ENCODE data around the gene AQP5.

The AQP5 gene

DNA sequence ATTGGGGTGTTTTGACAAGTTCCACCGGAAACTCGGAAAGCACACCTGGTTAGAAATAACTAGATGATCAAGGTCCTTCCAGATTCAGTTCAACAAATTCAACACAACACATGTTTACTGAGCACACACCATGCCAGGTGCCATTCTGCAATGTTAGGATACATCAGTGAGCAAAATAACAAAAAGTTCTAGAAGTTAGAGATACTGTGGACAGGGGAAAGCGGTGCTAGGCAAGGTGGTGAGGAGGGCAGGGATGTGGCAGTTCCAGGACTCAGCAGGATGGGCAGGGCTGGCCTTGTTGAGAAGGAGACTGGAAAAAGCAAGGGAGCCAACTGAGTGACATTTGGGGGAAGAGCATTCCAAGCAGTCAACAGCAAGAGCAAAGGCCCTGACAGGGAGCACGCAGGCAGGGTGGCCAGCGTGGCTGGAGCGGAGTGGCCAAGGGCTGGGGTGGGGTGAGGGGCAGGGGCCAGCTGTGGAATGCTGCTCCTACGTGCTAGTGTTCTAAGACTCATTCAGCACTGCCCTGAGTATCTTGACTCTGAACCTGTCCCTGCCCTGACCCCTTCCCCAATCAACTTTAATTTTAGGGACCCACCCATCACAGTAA lies 38.5 kb upstream of the AQP5 start:
- no peaks in the 10 kb centered on the region for H3K9me3 ChIP-seq (ENCODE audit: control insufficient read depth, low read depth, low read length)
- no peaks in the 10 kb centered on the region for H3K36me3 ChIP-seq (ENCODE audit: control insufficient read depth, low read depth, low read length)
- no peak overlapping the region for H3K27ac ChIP-seq (ENCODE audit: low read length)
- H3K4me1 ChIP-seq (ENCODE audit: control insufficient read depth, low read depth, low read length), result no peaks in the 10 kb centered on the region
- H3K9ac ChIP-seq (ENCODE audit: low read length), result no peak overlapping the region
- no peaks in the 10 kb centered on the region for H3K27me3 ChIP-seq (ENCODE audit: control insufficient read depth, insufficient read depth, low read length)
- H3K4me3 ChIP-seq (ENCODE audit: low read length), result no peak overlapping the region

DNA sequence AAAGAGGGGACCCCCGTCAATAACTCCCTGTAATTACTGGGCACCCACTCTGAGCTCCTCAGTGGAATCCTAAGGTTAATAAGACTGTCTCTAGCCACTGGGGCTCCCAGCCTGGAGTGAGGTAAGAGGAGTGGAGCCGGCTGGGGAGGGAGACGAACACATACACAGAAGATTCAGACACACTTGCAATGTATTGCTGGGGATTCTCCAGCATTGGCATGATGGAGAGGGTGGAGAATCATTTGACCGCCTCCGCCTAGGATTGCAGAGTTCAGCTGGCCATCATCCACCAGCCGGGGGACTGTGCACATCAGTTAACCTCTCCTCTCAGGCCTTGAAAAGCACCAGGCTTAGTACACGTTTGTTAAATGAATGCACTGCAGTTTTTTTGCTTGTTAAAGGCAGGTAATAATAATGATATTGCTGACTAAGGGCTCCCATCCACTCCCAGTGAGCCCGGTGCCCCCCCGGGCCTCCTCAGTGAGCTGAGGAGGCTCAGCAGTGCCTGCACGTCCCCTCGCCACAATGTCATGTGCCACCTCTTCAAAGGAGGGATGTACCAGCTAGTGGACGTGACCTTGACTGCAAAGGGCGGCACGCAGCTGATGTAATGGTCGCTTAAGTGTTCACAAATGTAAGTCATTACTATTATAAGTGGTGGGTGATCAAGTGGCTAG lies 37.7 kb upstream of the AQP5 start:
- H3K9me3 ChIP-seq (ENCODE audit: control insufficient read depth, low read depth, low read length), result no peaks in the 10 kb centered on the region
- no peak overlapping the region for H3K27ac ChIP-seq (ENCODE audit: low read length)
- no peaks in the 10 kb centered on the region for H3K27me3 ChIP-seq (ENCODE audit: control insufficient read depth, insufficient read depth, low read length)
- H3K9ac ChIP-seq (ENCODE audit: low read length), result no peak overlapping the region
- no peak overlapping the region for H3K4me3 ChIP-seq (ENCODE audit: low read length)
- no peaks in the 10 kb centered on the region for H3K4me1 ChIP-seq (ENCODE audit: control insufficient read depth, low read depth, low read length)
- H3K36me3 ChIP-seq (ENCODE audit: control insufficient read depth, low read depth, low read length), result no peaks in the 10 kb centered on the region

DNA sequence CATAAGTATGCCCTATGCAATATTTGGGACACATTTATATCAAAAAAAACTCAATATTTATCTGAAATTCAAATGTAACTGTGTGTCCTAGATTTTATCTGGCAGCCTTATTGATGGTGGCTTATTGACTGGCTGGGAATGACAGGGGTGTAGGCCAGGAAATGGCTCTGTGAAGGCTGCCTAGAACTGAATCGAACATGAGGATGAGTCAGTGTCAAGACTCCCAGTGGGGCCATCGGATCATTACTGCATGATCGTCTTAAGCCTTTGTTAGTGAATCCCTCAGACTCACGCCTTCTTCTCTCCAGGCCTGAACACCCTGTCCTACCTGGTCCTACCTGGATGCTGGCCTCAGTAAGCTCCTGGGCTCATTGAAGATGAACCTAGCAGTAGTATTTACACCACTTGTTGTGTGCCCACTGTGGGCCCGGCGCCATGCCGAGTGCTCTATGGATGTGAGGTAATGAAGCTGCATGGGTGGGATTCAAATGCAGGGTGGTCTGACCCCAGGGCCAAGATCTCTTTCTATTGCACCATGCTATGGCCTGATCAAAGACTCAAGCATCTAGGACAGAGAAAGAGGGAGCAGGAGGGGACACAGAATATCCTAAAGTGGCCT lies 36.9 kb upstream of the AQP5 start:
- no peaks in the 10 kb centered on the region for H3K36me3 ChIP-seq (ENCODE audit: control insufficient read depth, low read depth, low read length)
- H3K27me3 ChIP-seq (ENCODE audit: control insufficient read depth, insufficient read depth, low read length), result no peaks in the 10 kb centered on the region
- no peak overlapping the region for H3K9ac ChIP-seq (ENCODE audit: low read length)
- H3K27ac ChIP-seq (ENCODE audit: low read length), result no peak overlapping the region
- no peaks in the 10 kb centered on the region for H3K4me1 ChIP-seq (ENCODE audit: control insufficient read depth, low read depth, low read length)
- no peaks in the 10 kb centered on the region for H3K9me3 ChIP-seq (ENCODE audit: control insufficient read depth, low read depth, low read length)
- H3K4me3 ChIP-seq (ENCODE audit: low read length), result no peak overlapping the region

DNA sequence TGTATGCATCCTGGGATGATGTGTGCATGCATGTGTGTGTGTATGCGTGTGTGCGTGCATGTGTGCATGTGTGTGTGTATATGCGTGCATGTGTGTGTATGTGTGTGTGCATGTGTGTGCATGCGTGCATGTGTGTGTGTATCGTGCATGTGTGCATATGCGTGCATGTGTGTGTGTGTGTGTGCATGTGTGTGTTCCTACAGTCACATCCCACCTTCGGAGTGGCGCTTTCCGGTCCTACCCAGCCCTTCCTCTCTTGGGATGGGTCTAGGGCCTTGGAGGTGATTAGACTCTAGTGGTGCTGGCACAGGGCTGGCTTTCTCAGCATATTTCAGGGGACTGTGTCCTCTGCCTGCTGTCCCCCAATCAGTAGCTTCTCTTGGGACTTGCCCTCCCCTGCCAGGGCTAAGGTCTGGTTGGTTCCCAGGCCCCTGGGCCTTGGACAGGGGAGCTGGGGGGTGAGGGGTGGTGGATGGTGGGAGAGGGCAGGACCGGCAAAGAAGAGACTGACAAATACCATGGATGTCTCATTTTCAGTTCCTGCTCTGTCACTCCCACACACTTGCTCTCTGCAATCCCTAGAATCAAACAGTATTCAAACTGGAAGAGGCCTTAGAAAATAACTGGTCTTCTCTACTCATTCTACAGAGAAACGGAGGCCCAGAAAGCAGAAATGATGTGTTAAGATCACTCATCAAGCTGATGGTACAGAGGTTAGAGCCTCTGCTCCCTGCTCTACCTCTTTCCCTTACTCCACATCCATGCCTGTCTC lies 36.1 kb upstream of the AQP5 start:
- H3K27me3 ChIP-seq (ENCODE audit: control insufficient read depth, insufficient read depth, low read length), result no peaks in the 10 kb centered on the region
- no peaks in the 10 kb centered on the region for H3K36me3 ChIP-seq (ENCODE audit: control insufficient read depth, low read depth, low read length)
- H3K27ac ChIP-seq (ENCODE audit: low read length), result no peak overlapping the region
- H3K9ac ChIP-seq (ENCODE audit: low read length), result no peak overlapping the region
- no peak overlapping the region for H3K4me3 ChIP-seq (ENCODE audit: low read length)
- H3K4me1 ChIP-seq (ENCODE audit: control insufficient read depth, low read depth, low read length), result no peaks in the 10 kb centered on the region
- H3K9me3 ChIP-seq (ENCODE audit: control insufficient read depth, low read depth, low read length), result no peaks in the 10 kb centered on the region

DNA sequence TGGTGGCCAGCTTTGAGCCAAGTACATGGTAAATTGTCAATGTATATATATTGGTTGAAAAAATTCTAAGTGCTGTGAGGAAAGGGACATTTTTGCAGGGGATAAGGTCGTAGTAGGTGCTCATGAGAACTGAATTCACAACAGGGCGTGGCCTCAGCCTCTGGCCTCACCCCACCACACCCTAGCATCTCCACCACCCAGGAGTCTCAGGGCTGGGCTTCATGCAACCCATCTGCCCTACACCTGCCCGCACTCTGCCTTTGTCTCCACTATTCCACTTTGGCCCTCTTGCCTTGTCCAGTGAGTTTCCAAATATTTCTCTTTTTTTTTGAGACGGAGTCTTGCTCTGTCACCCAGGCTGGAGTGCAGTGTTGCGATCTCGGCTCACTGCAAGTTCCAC lies 33.2 kb upstream of the AQP5 start:
- no peaks in the 10 kb centered on the region for H3K36me3 ChIP-seq (ENCODE audit: control insufficient read depth, low read depth, low read length)
- no peaks in the 10 kb centered on the region for H3K4me1 ChIP-seq (ENCODE audit: control insufficient read depth, low read depth, low read length)
- H3K4me3 ChIP-seq (ENCODE audit: low read length), result no peak overlapping the region
- H3K9ac ChIP-seq (ENCODE audit: low read length), result no peak overlapping the region
- no peaks in the 10 kb centered on the region for H3K27me3 ChIP-seq (ENCODE audit: control insufficient read depth, insufficient read depth, low read length)
- no peaks in the 10 kb centered on the region for H3K9me3 ChIP-seq (ENCODE audit: control insufficient read depth, low read depth, low read length)
- H3K27ac ChIP-seq (ENCODE audit: low read length), result no peak overlapping the region

DNA sequence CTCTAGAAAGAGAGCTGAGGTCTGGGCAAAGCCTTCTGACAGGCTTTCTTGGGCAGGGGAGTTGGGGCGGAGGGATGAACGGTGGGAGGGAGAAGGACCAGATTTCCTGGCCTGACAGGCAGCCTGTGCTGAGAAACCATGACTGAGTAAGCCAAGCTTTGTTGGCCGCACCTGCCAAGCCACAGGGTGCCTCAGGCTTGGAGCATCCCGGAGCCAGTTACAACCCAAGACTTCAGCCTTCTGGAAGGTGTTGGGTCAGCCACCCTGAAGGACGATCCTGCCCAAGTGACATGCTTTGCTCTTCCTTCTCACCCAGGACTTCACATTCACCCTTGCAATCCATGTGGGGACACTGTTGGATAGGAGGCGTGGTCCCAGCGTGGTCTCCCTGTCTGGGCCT lies 32.1 kb upstream of the AQP5 start:
- Histone ChIP-seq H3K36me3 (ENCODE audit: control insufficient read depth, low read depth, low read length) (no peaks in the 10 kb centered on the region), H3K4me3 (ENCODE audit: low read length) (no peak overlapping the region), H3K9ac (ENCODE audit: low read length) (no peak overlapping the region), H3K27me3 (ENCODE audit: control insufficient read depth, insufficient read depth, low read length) (no peaks in the 10 kb centered on the region), H3K9me3 (ENCODE audit: control insufficient read depth, low read depth, low read length) (no peaks in the 10 kb centered on the region), H3K27ac (ENCODE audit: low read length) (no peak overlapping the region), H3K4me1 (ENCODE audit: control insufficient read depth, low read depth, low read length) (peaks cover 3% of the 10 kb centered on the region)

DNA sequence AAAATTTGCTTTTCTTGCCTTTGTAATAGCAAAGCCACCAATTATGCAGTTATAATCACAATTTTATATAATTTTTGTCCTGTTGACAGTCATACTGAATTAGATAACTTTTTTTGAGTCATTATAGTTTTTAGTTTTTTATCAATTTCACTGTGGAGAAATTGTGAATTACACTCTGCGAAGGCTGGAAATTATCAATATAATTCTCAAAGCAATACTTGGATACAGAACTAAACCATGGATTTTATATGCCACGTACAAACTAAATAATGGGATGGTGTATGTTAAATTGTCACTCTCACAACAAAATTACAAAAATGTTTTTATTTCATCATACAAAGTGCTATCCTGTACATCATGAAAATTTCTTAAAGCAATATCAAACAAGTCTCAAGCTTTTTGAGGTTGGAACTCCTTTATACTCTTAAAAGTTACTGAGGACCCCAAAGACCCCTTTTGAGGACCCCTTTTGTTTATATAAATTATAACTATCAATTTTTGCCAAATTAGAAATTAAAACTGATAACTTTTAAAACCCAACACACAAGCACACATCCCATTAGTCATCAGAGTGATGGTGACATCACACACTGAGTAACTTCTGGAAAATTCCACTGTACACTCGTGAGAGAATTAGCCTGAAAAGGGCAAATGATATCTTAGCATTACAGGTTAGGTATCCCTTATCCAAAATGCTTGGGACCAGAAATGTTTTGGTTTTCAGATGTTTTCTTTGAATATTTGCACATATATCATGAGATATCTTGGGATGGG lies 31.0 kb upstream of the AQP5 start:
- no peak overlapping the region for H3K4me3 ChIP-seq (ENCODE audit: low read length)
- H3K27ac ChIP-seq (ENCODE audit: low read length), result no peak overlapping the region
- H3K9me3 ChIP-seq (ENCODE audit: control insufficient read depth, low read depth, low read length), result no peaks in the 10 kb centered on the region
- H3K9ac ChIP-seq (ENCODE audit: low read length), result no peak overlapping the region
- H3K36me3 ChIP-seq (ENCODE audit: control insufficient read depth, low read depth, low read length), result no peaks in the 10 kb centered on the region
- H3K4me1 ChIP-seq (ENCODE audit: control insufficient read depth, low read depth, low read length), result peaks cover 3% of the 10 kb centered on the region
- no peaks in the 10 kb centered on the region for H3K27me3 ChIP-seq (ENCODE audit: control insufficient read depth, insufficient read depth, low read length)

DNA sequence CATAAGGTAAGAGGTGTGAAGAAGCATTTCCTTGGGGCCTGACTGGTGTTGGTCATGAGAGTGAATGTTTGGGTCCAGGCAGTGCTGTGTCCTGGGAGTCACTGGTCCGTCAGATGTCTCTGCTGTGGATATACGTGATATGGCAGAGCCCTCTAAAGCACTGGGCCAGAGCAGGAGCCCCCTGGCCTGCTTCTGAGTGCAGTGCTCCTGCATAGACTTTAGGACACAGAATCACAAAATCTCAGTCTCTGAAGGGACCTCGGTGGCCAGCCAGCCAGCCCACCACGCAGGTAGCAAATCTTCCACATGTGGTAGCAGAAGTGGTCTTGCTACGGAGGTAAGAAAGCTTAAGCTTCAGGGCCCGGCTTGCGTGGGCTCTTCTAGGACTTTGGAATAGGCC lies 29.6 kb upstream of the AQP5 start:
- Histone ChIP-seq H3K4me1 (ENCODE audit: control insufficient read depth, low read depth, low read length) (peaks cover 3% of the 10 kb centered on the region), H3K4me3 (ENCODE audit: low read length) (no peak overlapping the region), H3K36me3 (ENCODE audit: control insufficient read depth, low read depth, low read length) (no peaks in the 10 kb centered on the region), H3K27ac (ENCODE audit: low read length) (no peak overlapping the region), H3K9ac (ENCODE audit: low read length) (no peak overlapping the region), H3K27me3 (ENCODE audit: control insufficient read depth, insufficient read depth, low read length) (no peaks in the 10 kb centered on the region), H3K9me3 (ENCODE audit: control insufficient read depth, low read depth, low read length) (no peaks in the 10 kb centered on the region)

DNA sequence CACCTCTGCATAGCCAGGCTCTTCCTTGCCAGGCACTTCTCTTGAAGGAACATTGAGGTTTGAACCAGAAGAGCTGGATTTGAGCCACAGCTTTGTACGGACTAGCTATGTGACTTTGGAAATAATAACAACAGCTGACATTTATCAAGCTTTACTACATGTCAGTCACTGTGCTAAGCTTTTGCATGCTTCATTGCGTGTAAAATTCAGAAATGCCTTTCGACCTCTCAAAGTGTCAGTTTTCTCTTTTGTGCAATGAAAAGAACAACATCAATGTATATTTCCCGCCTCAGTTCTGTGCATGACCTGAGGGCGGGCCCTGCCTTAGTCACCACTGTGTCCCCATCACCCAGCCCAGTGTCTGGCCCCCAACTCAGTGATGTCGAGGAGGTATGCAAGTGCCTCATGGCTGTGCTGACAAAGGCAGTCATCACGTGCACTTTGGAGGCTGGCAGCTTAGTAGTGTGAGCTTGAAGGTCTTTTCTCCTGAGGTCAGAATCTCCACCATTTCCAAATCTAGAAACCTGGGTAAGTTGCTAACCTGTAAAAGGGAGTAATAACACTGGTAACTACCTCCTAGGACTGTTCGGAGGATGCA lies 29.0 kb upstream of the AQP5 start:
- H3K4me1 ChIP-seq (ENCODE audit: control insufficient read depth, low read depth, low read length), result peaks cover 3% of the 10 kb centered on the region
- H3K36me3 ChIP-seq (ENCODE audit: control insufficient read depth, low read depth, low read length), result no peaks in the 10 kb centered on the region
- H3K9ac ChIP-seq (ENCODE audit: low read length), result no peak overlapping the region
- no peaks in the 10 kb centered on the region for H3K27me3 ChIP-seq (ENCODE audit: control insufficient read depth, insufficient read depth, low read length)
- H3K27ac ChIP-seq (ENCODE audit: low read length), result no peak overlapping the region
- no peaks in the 10 kb centered on the region for H3K9me3 ChIP-seq (ENCODE audit: control insufficient read depth, low read depth, low read length)
- H3K4me3 ChIP-seq (ENCODE audit: low read length), result no peak overlapping the region

DNA sequence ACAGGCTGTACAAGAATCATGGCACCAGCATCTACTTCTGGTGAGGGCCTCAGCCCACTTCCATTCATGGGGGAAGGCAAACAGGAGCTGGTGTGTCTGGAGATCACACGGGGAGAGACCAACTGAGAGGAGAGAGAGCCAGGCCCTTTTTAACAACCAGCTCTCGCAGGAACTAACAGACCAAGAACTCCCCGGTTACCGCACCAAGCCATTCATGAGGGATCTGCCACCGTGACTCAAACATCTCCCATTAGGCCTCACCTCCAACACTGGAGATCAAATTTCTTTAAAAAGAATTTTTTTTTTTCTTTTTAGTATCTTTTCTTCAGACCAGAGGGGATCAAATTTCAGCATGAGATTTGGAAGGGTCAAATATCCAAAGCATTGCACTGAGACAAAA lies 27.9 kb upstream of the AQP5 start:
- peaks cover 3% of the 10 kb centered on the region for H3K4me1 ChIP-seq (ENCODE audit: control insufficient read depth, low read depth, low read length)

DNA sequence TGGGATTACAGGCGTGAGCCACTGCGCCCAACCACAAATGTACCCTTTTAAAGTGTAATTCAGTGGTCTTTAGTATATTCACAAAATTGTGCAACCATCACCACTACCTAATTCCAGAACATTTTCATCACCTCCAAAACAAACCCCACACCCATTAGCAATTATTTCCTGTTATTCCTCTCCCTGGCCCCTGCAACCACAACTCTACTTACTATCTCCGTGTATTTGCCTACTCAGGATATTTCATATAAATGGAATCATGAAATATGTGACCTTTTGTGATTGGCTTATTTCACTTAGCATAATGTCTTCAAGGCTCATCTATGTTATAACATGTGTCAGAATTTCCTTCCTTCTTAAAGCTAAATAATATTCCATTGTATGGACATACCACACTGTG lies 27.2 kb upstream of the AQP5 start:
- Histone ChIP-seq H3K27ac (ENCODE audit: low read length) (no peak overlapping the region), H3K4me1 (ENCODE audit: control insufficient read depth, low read depth, low read length) (peaks cover 3% of the 10 kb centered on the region), H3K27me3 (ENCODE audit: control insufficient read depth, insufficient read depth, low read length) (no peaks in the 10 kb centered on the region), H3K36me3 (ENCODE audit: control insufficient read depth, low read depth, low read length) (no peaks in the 10 kb centered on the region), H3K9me3 (ENCODE audit: control insufficient read depth, low read depth, low read length) (no peaks in the 10 kb centered on the region), H3K4me3 (ENCODE audit: low read length) (no peak overlapping the region), H3K9ac (ENCODE audit: low read length) (no peak overlapping the region)

More for the DNA sequence above, 27.9 kb upstream of the AQP5 start:
- H3K27me3 ChIP-seq (ENCODE audit: control insufficient read depth, insufficient read depth, low read length), result no peaks in the 10 kb centered on the region
- no peak overlapping the region for H3K9ac ChIP-seq (ENCODE audit: low read length)
- no peak overlapping the region for H3K27ac ChIP-seq (ENCODE audit: low read length)
- H3K4me3 ChIP-seq (ENCODE audit: low read length), result no peak overlapping the region
- no peaks in the 10 kb centered on the region for H3K36me3 ChIP-seq (ENCODE audit: control insufficient read depth, low read depth, low read length)
- no peaks in the 10 kb centered on the region for H3K9me3 ChIP-seq (ENCODE audit: control insufficient read depth, low read depth, low read length)

All from iPS-18a (cell line).